ENCODE measurements around the gene DERA.

Gene DERA

GRCh38 chr12:16086462-16086861 is 175.3 kb downstream of the DERA start:
- Histone ChIP-seq H3K4me1 (ENCODE audit: insufficient read depth, low read length) (no peaks in the 10 kb centered on the region), H3K4me3 (ENCODE audit: low read depth in 1 of 2, low read length in 2 of 2) (no peak overlapping the region), H3K27ac (ENCODE audit: low read depth, low read length) (no peak overlapping the region), H3K27me3 (ENCODE audit: control insufficient read depth in 1 of 2, insufficient read depth in 2 of 2, low read length in 2 of 2) (no peaks in the 10 kb centered on the region), H3K36me3 (ENCODE audit: insufficient read depth, low read length) (no peaks in the 10 kb centered on the region), H3K9ac (ENCODE audit: low read length) (no peak overlapping the region), H3K9me3 (ENCODE audit: low read length) (no peaks in the 10 kb centered on the region)

GRCh38 chr12:16086942-16087341 is 175.8 kb downstream of the DERA start:
- Histone ChIP-seq H3K4me3 (ENCODE audit: low read depth in 1 of 2, low read length in 2 of 2) (no peak overlapping the region), H3K27me3 (ENCODE audit: control insufficient read depth in 1 of 2, insufficient read depth in 2 of 2, low read length in 2 of 2) (no peaks in the 10 kb centered on the region), H3K4me1 (ENCODE audit: insufficient read depth, low read length) (no peaks in the 10 kb centered on the region), H3K9ac (ENCODE audit: low read length) (no peak overlapping the region), H3K36me3 (ENCODE audit: insufficient read depth, low read length) (no peaks in the 10 kb centered on the region), H3K9me3 (ENCODE audit: low read length) (no peaks in the 10 kb centered on the region), H3K27ac (ENCODE audit: low read depth, low read length) (no peak overlapping the region)
